HEK293 (cell line): ENCODE data around the gene EMP3.
A peak's percentile ranks its signal among the peaks of the same experiment; 100 is the strongest.

Source experiments
- ZBTB7A ChIP-seq: fragments of 450-650 bp; formaldehyde crosslinking; IDR thresholded peaks from 2 replicates; pipeline ENCODE4 v1.5.1; 2016; ENCODE audit warnings: low read depth, missing biosample characterization, missing genetic modification characterization
- ZNF335 ChIP-seq: fragments of 450-650 bp; formaldehyde crosslinking; conservative IDR thresholded peaks from 2 replicates; pipeline ENCODE4 v1.5.1; 2016; ENCODE audit warnings: missing biosample characterization, missing genetic modification characterization
- ZNF350 ChIP-seq: fragments of 450-650 bp; formaldehyde crosslinking; IDR thresholded peaks from 2 replicates; pipeline ENCODE4 v1.5.0; 2017; ENCODE audit warnings: missing biosample characterization, mild to moderate bottlenecking, missing genetic modification characterization
- ZNF510 ChIP-seq: fragments of 450-650 bp; formaldehyde crosslinking; IDR thresholded peaks from 2 replicates; pipeline ENCODE4 v1.5.1; 2018; ENCODE audit warnings: mild to moderate bottlenecking, missing genetic modification characterization, missing biosample characterization; ENCODE audit not compliant: insufficient replicate concordance
- ZXDB ChIP-seq: fragments of 450-650 bp; formaldehyde crosslinking; IDR thresholded peaks from 2 replicates; pipeline ENCODE4 v1.5.1; 2016; ENCODE audit warnings: missing biosample characterization, missing genetic modification characterization
- TF ChIP-seq, protein P1 (sequence below): fragments of 450-650 bp; formaldehyde crosslinking; IDR thresholded peaks from 2 replicates; pipeline ENCODE4 v1.5.1; 2016; ENCODE audit warnings: missing biosample characterization, missing genetic modification characterization
- TF ChIP-seq, protein P2 (sequence below): fragments of 450-650 bp; formaldehyde crosslinking; optimal IDR thresholded peaks from 2 replicates; pipeline ENCODE3; 2016; ENCODE audit warnings: missing biosample characterization, mild to moderate bottlenecking, missing genetic modification characterization
- TF ChIP-seq, protein P3 (sequence below): fragments of 450-650 bp; formaldehyde crosslinking; IDR thresholded peaks from 2 replicates; pipeline ENCODE4 v1.5.1; 2016; ENCODE audit warnings: missing biosample characterization, missing genetic modification characterization
- TF ChIP-seq, protein P4 (sequence below): fragments of 450-650 bp; formaldehyde crosslinking; IDR thresholded peaks from 2 replicates; pipeline ENCODE4 v1.5.1; 2016; ENCODE audit warnings: missing biosample characterization, missing genetic modification characterization

DNA sequence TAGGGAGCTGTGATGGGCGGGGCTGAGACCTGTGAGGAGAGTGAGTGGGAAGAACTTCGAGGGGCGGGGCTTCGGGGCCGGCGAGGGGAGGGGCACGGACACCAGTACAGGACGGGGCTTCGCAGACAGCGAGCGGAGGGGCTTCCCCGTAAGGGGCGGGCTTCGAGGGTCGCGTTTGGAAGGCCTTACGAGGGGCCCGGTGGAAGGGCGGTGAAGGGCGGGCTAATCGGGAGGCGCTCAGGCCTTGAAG lies 4.1 kb upstream of the EMP3 start:
- TF ChIP-seq, protein P1, sequence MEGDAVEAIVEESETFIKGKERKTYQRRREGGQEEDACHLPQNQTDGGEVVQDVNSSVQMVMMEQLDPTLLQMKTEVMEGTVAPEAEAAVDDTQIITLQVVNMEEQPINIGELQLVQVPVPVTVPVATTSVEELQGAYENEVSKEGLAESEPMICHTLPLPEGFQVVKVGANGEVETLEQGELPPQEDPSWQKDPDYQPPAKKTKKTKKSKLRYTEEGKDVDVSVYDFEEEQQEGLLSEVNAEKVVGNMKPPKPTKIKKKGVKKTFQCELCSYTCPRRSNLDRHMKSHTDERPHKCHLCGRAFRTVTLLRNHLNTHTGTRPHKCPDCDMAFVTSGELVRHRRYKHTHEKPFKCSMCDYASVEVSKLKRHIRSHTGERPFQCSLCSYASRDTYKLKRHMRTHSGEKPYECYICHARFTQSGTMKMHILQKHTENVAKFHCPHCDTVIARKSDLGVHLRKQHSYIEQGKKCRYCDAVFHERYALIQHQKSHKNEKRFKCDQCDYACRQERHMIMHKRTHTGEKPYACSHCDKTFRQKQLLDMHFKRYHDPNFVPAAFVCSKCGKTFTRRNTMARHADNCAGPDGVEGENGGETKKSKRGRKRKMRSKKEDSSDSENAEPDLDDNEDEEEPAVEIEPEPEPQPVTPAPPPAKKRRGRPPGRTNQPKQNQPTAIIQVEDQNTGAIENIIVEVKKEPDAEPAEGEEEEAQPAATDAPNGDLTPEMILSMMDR (tag by site-specific recombination) = no peak
- no peak for TF ChIP-seq ZNF335 (tag by site-specific recombination)
- TF ChIP-seq, protein P2, sequence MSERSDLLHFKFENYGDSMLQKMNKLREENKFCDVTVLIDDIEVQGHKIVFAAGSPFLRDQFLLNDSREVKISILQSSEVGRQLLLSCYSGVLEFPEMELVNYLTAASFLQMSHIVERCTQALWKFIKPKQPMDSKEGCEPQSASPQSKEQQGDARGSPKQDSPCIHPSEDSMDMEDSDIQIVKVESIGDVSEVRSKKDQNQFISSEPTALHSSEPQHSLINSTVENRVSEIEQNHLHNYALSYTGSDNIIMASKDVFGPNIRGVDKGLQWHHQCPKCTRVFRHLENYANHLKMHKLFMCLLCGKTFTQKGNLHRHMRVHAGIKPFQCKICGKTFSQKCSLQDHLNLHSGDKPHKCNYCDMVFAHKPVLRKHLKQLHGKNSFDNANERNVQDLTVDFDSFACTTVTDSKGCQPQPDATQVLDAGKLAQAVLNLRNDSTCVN (tag by site-specific recombination) = no peak
- TF ChIP-seq ZNF510 (tag by site-specific recombination) = no peak
- TF ChIP-seq ZXDB = peak; percentile 88
- TF ChIP-seq, protein P3, sequence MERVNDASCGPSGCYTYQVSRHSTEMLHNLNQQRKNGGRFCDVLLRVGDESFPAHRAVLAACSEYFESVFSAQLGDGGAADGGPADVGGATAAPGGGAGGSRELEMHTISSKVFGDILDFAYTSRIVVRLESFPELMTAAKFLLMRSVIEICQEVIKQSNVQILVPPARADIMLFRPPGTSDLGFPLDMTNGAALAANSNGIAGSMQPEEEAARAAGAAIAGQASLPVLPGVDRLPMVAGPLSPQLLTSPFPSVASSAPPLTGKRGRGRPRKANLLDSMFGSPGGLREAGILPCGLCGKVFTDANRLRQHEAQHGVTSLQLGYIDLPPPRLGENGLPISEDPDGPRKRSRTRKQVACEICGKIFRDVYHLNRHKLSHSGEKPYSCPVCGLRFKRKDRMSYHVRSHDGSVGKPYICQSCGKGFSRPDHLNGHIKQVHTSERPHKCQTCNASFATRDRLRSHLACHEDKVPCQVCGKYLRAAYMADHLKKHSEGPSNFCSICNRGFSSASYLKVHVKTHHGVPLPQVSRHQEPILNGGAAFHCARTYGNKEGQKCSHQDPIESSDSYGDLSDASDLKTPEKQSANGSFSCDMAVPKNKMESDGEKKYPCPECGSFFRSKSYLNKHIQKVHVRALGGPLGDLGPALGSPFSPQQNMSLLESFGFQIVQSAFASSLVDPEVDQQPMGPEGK (tag by site-specific recombination) = no peak; the same call in none of the 2 replicates
- no peak for TF ChIP-seq ZBTB7A (tag by site-specific recombination)
- TF ChIP-seq, protein P4, sequence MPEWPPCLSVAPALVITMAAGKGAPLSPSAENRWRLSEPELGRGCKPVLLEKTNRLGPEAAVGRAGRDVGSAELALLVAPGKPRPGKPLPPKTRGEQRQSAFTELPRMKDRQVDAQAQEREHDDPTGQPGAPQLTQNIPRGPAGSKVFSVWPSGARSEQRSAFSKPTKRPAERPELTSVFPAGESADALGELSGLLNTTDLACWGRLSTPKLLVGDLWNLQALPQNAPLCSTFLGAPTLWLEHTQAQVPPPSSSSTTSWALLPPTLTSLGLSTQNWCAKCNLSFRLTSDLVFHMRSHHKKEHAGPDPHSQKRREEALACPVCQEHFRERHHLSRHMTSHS (tag by site-specific recombination) = no peak
- TF ChIP-seq ZNF350 = no peak
